Stimulated activated CD8-positive, alpha-beta memory T cell treated with anti-CD3 and anti-CD28 coated beads, Interleukin-15, amount 100 ng/mL, for 4 hours (primary cell): ENCODE measurements around the gene PROCA1.

Experiments used
- DNase-seq, 2 donors: peaks; one replicate each; pipeline ENCODE4 v3.0.0-alpha.2; 2020; ENCODE audit warnings: low read depth in 2 of 2

The PROCA1 gene, protein sequence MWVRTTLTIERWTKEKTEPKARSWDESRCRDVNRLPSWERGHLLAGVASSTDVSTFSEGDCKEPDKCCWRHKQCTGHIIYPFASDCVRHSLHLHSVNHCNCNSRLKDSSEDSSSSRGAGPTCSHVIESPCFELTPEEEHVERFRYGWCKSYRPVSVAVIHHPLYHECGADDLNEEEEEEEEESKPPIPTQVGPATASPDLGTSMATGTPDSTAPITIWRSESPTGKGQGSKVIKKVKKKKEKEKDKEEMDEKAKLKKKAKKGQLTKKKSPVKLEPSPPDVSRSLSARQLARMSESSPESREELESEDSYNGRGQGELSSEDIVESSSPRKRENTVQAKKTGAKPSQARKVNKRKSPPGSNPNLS

DNA sequence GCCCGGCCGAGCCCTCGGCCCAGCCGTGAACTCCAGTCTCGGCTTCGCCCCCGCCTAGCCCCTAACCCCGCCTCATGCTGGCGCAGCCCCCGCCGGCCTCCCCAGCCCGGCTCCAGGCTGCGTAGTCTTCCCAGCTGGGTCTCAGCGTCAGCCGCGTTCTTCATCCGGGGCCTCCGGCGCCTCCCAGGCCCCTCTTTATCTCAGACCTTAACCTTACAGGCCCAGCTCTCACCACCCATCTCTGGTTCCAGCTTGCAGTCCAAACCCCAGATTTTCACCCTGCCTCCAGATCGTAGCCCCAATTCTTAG, at the start of gene PROCA1:
TSS of gene PROCA1 (minus strand) at position 166 of the 309 bp plus-strand sequence. CDS start 228 bp downstream, outside the sequence.
- DNase-seq: no peak

DNA sequence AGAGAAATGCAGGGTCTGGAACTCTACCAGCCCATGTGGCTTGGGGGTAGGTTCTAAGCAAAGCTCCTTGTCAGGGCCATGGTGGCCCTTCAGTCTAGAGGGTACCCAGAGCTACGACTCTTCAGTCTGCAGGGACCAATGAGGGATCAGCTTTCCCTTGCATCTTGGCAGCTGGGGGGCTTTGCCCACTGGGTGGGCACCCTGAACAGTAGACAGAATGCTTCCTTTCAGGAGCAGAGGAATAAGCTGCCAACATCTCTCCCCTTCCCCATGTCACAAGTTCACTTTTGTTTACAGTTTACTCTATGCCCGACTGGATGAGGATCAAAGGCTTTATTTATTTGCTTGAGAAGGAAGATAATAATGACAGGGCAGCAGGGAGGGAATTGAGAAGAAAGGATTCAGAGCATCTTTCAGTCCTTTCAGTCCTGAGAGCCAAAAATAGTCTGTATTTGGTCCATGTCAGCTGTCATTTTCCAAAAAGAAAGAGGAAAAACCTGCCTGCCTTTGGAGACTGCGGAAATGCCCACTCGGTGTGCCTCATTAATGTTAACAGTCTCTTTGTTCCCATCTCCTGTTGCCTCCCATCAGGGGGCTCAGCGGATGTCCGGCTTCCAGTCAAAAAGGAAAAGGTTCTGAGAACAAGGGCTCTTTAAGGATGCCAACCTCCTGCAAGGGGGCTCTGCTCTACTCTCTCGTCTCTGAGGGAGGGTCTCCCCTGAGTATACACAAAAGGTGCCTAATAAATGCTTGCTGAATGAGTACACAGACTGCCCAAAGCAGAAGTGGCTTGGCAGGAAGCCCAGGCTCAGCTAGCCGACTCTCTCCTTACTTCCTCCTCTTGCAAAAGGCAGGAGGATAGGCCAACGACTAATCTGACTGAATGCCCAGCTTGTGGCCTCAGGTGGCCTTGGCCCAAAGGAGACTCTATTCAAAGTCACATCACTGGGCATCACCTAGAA, 49.2 kb upstream of the PROCA1 start:
- DNase-seq: no peak

DNA sequence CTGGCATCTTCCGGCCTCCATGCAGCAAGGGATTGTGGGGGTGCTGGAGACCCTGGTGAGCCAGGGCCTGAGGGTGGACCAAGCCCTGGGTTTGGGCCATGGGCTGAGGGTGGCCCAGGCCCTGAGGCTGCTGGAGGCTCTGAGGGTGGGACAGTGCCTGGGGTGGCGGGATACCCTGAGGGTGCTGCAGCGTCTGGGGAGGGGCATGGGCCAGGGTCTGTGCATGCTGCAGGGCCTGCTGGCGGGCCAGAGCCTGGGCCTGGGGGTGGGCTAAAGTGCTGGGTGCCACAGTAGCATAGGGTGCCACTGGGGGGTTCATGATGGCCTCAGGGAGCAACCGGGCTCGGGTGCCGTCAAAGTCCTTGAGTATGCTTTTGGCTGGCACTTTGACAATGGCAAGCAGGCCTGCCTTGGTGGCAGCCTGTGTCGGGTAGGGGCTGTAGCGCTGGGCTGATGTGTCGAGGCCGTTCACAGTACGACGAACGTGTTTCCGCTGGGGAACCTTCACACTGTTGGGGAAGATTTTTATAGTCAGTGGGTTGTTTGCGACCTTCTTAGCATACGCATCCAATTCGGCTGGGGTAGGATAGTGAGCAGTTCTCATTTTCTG, 47.7 kb upstream of the PROCA1 start:
- DNase-seq: no peak

DNA sequence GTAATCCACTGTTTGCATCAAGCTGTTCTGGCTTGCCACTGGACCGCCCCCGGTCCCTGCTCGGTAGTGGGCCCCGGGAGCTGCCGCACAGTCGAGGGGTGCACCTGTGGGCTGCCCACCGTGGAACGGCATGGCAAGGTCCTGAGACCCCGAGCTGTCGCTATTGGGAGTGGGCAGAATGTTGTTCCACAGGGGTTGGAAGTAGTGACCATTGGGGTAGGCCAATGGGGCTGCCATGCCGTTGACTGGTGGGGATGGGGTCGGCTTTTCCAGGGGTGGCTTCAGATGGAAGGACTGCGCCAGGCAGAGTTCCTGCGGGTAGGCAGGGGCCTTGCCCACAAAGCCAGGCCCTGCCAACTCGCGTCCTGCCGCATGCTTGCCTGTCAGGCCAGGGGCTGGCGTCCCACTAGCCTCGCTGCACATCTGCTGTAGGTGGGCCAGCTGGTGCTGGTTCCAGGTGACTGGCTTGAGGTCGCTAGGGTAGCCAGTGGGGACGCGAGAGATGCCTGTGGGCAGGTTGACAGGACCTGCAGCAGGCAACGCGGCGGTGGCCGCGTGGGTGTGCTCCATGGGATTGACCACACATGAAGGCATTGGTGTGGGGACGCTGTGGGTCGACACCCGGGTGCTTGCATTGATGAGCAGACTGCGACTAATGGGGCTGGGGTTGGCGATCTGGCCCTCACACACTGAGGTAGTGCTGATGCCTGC, 46.9 kb upstream of the PROCA1 start:
- DNase-seq: no peak

- DNase-seq: no peak
Observed at GRCh38 chr17:28756049-28756804, 44.5 kb upstream of the PROCA1 start.

DNA sequence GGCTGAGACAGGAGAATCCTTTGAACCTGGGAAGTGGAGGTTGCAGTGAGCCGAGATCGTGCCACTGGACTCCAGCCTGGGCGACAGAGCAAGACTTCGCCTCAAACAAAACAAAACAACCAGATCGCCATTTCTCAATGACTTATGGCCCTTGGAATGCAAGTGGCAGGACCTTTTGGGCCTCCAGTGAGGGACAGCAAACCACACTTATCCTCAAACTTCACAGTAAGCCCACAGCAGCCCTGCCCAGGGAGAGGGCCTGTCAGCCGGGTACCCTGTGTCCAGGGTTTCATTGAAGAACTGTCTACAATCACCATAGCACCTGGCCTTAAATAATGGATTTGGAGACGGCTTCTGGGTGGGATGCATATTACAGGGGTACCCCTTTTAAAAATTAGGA, 43.8 kb upstream of the PROCA1 start:
- no peak for DNase-seq

DNA sequence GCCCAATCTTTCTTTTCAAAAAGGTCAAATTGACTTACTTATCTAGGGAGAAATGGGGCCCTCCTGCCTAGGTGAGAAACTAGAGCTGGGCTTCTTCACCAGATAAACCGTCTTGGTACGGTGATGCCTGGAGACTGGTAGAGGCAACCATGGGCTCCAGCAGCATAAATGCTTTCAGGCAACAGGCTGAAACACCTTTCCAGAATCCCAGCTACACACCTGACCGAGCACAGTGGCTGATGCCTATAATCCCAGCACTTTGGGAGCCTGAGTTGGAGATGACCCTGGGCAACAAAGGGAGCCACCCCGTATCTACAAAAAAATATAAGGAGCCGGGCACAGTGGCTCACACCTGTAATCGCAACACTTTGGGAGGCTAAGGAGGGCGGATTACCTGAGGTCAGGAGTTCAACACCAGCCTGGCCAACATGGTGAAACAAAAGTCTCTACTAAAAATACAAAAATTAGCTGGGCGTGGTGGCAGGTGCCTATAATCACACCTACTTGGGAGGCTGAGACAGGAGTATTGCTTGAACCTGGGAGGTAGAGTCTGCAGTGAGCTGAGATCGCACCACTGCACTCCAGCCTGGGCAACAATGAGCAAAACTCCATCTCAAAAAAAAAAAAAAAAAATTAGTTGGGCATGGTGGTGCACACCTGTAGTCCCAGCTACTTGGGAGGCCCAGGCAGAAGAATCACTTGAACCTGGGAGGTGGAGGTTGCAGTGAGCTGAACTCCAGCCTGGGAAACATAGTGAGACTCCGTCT, 40.1 kb upstream of the PROCA1 start:
- DNase-seq: no peak

GRCh38 chr17:28750178-28751047, 38.7 kb upstream of the PROCA1 start:
- DNase-seq: peak; percentile 62 to 81

DNA sequence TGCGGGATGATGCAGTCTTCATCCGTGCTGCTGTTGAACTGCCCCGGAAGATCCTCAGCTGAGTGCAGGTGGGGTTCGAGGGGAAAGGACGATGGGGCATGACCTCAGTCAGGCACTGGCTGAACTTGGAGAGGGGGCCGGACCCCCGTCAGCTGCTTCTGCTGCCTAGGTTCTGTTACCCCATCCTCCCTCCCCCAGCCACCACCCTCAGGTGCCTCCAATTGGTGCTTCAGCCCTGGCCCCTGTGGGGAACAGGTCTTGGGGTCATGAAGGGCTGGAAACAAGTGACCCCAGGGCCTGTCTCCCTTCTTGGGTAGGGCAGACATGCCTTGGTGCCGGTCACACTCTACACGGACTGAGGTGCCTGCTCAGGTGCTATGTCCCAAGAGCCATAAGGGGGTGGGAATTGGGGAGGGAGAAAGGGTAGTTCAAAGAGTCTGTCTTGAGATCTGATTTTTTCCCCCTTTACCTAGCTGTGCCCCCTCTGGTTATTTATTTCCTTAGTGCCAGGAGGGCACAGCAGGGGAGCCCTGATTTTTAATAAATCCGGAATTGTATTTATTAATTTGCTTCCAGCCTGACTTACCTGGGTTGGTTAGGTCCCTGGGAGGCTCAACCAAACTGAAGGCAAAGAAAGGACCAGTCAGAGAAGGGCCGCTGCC, 38.0 kb upstream of the PROCA1 start:
- no peak for DNase-seq

GRCh38 chr17:28748852-28749515, 37.3 kb upstream of the PROCA1 start:
- DNase-seq: no peak

GRCh38 chr17:28747801-28748750, 36.4 kb upstream of the PROCA1 start:
- no peak for DNase-seq

DNA sequence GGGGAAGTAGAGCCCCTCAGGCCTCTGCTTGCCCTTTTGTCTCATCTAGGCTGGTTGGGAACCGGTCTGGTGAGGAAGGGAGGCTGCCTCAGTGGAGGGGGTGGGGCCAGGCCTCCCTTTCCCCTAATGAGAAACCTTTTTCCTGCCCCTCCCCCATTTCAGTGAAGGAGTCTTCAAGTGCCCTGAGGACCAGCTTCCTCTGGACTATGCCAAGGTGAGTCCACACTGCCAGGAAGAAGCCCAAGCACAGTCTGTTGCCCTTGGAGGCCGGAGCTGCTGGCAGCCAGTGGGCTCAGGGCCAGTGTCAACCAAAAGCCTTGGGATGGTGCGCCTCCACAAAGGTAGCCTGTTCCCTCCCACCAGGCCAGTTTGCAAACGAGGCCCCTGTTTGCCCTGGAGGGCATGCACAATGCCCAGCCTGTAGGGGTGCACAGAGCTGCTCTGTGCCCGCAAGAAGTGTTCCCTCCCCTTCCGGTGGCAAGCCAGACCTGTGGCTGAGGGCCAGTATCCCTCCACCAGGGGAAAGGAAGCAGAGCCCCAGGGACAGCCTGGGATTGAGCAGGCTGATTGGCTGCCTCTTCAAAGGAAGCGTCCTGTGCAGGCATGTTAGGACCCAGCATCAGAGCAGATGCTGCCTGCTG, 35.5 kb upstream of the PROCA1 start:
- DNase-seq: no peak

DNA sequence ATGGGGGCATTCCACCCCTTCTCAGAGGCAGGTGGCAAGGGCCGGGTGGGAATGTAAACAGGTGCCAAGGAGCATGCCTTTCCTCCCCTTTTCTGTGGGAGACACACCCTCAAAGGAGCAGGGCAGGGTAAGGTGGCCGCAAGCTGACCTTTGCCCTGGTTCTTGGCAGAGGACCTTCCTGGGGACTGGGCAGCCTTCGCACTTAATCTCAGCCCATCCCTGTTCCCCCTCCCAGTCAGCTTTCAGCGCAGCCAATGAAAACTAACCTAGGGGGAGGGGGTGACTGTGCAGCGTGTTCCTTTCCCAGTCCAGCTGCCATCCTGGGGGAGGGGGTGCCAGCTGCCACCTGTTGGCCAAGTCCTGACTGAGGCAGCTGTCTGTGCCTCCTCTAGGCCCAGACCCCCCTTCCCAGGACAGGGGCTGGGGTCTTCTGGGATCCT, 34.9 kb upstream of the PROCA1 start:
- DNase-seq: no peak

DNA sequence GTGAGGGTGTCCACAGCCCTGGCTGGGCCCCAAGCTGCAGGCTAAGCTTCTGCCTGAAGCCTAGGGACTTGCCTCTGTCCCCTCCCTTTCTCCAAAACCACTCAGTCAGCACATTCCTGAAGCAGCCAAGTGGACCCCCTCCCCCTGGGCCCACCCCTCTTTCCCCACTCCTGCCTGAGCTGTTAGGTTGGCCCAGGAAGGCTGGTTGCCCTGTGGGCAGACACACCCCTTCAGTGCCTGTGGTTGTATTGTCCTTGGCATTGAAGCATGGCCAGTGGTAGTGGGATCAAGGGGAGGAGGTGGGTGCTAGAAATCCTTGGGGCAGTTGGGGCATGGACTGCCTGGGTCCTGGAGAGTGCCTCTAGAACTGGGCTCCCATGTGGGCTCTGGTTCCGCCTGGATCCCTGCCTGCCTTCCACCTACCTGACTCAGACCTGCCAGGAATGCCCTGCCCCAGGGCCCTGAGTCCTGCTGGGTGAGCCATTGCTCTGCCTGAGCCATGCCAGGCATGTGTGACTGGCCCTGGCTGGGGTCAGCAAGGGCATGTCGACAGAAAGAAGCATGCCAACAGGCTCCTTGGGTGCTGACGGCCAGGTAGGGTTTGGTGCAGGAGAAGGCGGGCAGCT, 34.2 kb upstream of the PROCA1 start:
- DNase-seq: no peak

- DNase-seq: no peak
Observed at GRCh38 chr17:28744972-28745785, 33.5 kb upstream of the PROCA1 start.
